ENCODE data around the gene TCHHL1.

TCHHL1 gene

GRCh38 chr1:152125834-152126443, 37.1 kb upstream of the TCHHL1 start:
- no peaks in the 10 kb centered on the region for H3K36me3 ChIP-seq (replicated peaks; ENCODE audit: low read depth, low read length)
- H3K79me2 ChIP-seq (ENCODE audit: low read length): no peaks in the 10 kb centered on the region
- H3K27ac ChIP-seq (ENCODE audit: low read length): no peak overlapping the region
- no peaks in the 10 kb centered on the region for H3K9me3 ChIP-seq (ENCODE audit: insufficient read depth, low read length)
- no peak overlapping the region for H3K4me2 ChIP-seq (ENCODE audit: low read length)
- peaks cover 60% of the 10 kb centered on the region for H3K27me3 ChIP-seq (ENCODE audit: low read depth, low read length)
- no peak overlapping the region for H3K9ac ChIP-seq (ENCODE audit: low read length)
- no peak overlapping the region for H2AFZ ChIP-seq (ENCODE audit: low read depth, low read length)
- no peaks in the 10 kb centered on the region for H3K4me1 ChIP-seq (ENCODE audit: low read length)
- no peaks in the 10 kb centered on the region for H4K20me1 ChIP-seq (ENCODE audit: insufficient read depth, low read length)
- TF ChIP-seq EZH2phosphoT487 (IDR thresholded peaks at IDR 0.05; ENCODE audit: low read depth) (no peak), CTCF (IDR thresholded peaks at IDR 0.05; ENCODE audit: low read depth, low read length) (no peak)
- no peak overlapping the region for H3K4me3 ChIP-seq (ENCODE audit: low read length)

- Histone ChIP-seq H4K20me1 (ENCODE audit: insufficient read depth, low read length) (no peaks in the 10 kb centered on the region), H3K27ac (ENCODE audit: low read length) (no peak overlapping the region), H3K27me3 (ENCODE audit: low read depth, low read length) (peaks cover 49% of the 10 kb centered on the region), H3K79me2 (ENCODE audit: low read length) (no peaks in the 10 kb centered on the region), H3K4me3 (ENCODE audit: low read length) (no peak overlapping the region), H3K4me1 (ENCODE audit: low read length) (no peaks in the 10 kb centered on the region), H3K9me3 (ENCODE audit: insufficient read depth, low read length) (no peaks in the 10 kb centered on the region), H3K36me3 (replicated peaks; ENCODE audit: low read depth, low read length) (no peaks in the 10 kb centered on the region), H2AFZ (ENCODE audit: low read depth, low read length) (no peak overlapping the region), H3K4me2 (ENCODE audit: low read length) (no peak overlapping the region), H3K9ac (ENCODE audit: low read length) (no peak overlapping the region)
- no peak for TF ChIP-seq EZH2phosphoT487 (IDR thresholded peaks at IDR 0.05; ENCODE audit: low read depth)
- no peak for TF ChIP-seq CTCF (IDR thresholded peaks at IDR 0.05; ENCODE audit: low read depth, low read length)
Observed at GRCh38 chr1:152118915-152119314, 30.1 kb upstream of the TCHHL1 start.

- Histone ChIP-seq H3K4me1 (ENCODE audit: low read length) (no peaks in the 10 kb centered on the region), H2AFZ (ENCODE audit: low read depth, low read length) (no peak within 1 kb of the TSS), H3K27ac (ENCODE audit: low read length) (no peak within 1 kb of the TSS)
Observed at GRCh38 chr1:152115344-152115743, 26.5 kb upstream of the TCHHL1 start, which contains the start of gene TCHH. Gene TCHH (minus strand): TSS chr1:152115444. CDS start chr1:152114080, 1,364 bp downstream.

More at GRCh38 chr1:152115344-152115743, 26.5 kb upstream of the TCHHL1 start, which contains the start of gene TCHH:
- H3K9me3 ChIP-seq (ENCODE audit: insufficient read depth, low read length): peaks cover 16% of the 10 kb centered on the region; the same call in 1 of the 2 replicates
- H4K20me1 ChIP-seq (ENCODE audit: insufficient read depth, low read length): no peaks in the 10 kb centered on the region
- H3K27me3 ChIP-seq (ENCODE audit: low read depth, low read length): peaks cover 48% of the 10 kb centered on the region
- TF ChIP-seq CTCF (IDR thresholded peaks at IDR 0.05; ENCODE audit: low read depth, low read length) (no peak), EZH2phosphoT487 (IDR thresholded peaks at IDR 0.05; ENCODE audit: low read depth) (no peak)
- no peak within 1 kb of the TSS for H3K4me3 ChIP-seq (ENCODE audit: low read length)
- no peak within 1 kb of the TSS for H3K4me2 ChIP-seq (ENCODE audit: low read length)
- no peaks in the 10 kb centered on the region for H3K36me3 ChIP-seq (replicated peaks; ENCODE audit: low read depth, low read length)
- H3K9ac ChIP-seq (ENCODE audit: low read length): no peak within 1 kb of the TSS
- no peaks in the 10 kb centered on the region for H3K79me2 ChIP-seq (ENCODE audit: low read length)
